HEK293T (cell line): ENCODE measurements around the gene CKLF.

Source experiments
- FOXA1 ChIP-seq: fragments of 450-650 bp; IDR thresholded peaks from 2 replicates; pipeline ENCODE4 v1.6.1; 2016; ENCODE audit warnings: mild to moderate bottlenecking
- FOXK2 ChIP-seq: fragments of 450-650 bp; IDR thresholded peaks from 2 replicates; pipeline ENCODE4 v1.6.1; 2016; ENCODE audit warnings: mild to moderate bottlenecking
- FOXM1 ChIP-seq: fragments of 450-650 bp; IDR thresholded peaks from 2 replicates; pipeline ENCODE4 v1.6.1; 2017; ENCODE audit warnings: mild to moderate bottlenecking, borderline replicate concordance
- HDGF ChIP-seq: fragments of 450-650 bp; IDR thresholded peaks from 2 replicates; pipeline ENCODE4 v1.6.1; 2017; ENCODE audit warnings: antibody characterized with exemption, borderline replicate concordance
- LEF1 ChIP-seq: fragments of 450-650 bp; IDR thresholded peaks from 2 replicates; pipeline ENCODE4 v1.6.1; 2017; ENCODE audit warnings: mild to moderate bottlenecking, borderline replicate concordance
- NFRKB ChIP-seq: fragments of 450-650 bp; IDR thresholded peaks from 2 replicates; pipeline ENCODE4 v1.6.1; 2016; ENCODE audit warnings: mild to moderate bottlenecking, moderate library complexity
- SP1 ChIP-seq: fragments of 450-650 bp; IDR thresholded peaks from 2 replicates; pipeline ENCODE4 v1.6.1; 2017
- SUZ12 ChIP-seq: fragments of 450-650 bp; IDR thresholded peaks from 2 replicates; pipeline ENCODE4 v1.6.1; 2016; ENCODE audit warnings: mild to moderate bottlenecking

- TF ChIP-seq NFRKB (no peak), FOXM1 (no peak), SP1 (no peak), FOXK2 (no peak), HDGF (no peak), FOXA1 (no peak), LEF1 (no peak), SUZ12 (no peak)
These were observed 24.1 kb upstream of the CKLF start for GRCh38 chr16:66528294-66528693.
